D721Med (cell line): Measurements from ENCODE around the gene CCN5.
A peak's percentile ranks its signal among the peaks of the same experiment; 100 is the strongest.

Source experiments
- DNase-seq: peaks from one replicate; pipeline ENCODE4 v3.0.0; 2011; ENCODE audit warnings: low spot score; ENCODE audit not compliant: insufficient read length
- FAIRE-seq: peaks from 2 replicates; lab custom pipeline; 2011; peaks lifted over from hg19 to GRCh38; lab: Jason Lieb, UNC
- TF ChIP-seq, protein P1 (sequence below): IDR thresholded peaks from 2 replicates; pipeline ENCODE4 v1.5.1; 2012; ENCODE audit warnings: mild to moderate bottlenecking, control low read depth; ENCODE audit not compliant: insufficient read depth; ENCODE audit errors: missing control alignments

The CCN5 gene

DNA sequence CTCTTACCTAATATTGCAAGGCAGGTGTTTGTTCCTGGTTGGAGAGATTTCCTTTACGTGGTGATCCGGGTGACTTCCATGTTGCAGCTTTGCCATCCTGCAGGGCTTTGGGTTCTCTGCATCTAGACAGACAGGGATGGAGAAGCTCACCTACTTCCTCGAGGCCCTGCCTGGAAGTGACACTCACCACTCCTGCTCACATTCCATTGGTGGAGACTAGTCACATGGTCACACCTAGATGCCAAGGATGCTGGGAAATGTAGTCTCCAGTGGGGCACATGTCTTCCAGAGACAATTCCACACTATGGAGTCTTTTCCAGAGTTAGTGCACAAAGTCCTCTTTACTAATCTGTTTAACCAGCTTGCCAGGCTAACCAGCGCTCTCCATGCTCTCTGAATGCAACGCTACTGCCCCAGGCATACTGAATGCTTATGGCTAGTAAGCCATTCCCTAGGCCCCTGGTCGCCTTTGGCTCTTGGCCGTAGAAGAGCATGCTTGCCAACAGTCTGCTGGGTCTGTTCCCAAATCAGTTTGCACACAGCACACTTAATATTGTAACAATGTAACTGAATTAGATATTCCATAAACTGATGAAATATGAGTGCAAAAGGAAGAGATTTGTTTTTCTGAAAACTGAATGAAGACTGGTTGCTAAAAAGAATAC, 23.8 kb downstream of the CCN5 start:
- TF ChIP-seq, protein P1, sequence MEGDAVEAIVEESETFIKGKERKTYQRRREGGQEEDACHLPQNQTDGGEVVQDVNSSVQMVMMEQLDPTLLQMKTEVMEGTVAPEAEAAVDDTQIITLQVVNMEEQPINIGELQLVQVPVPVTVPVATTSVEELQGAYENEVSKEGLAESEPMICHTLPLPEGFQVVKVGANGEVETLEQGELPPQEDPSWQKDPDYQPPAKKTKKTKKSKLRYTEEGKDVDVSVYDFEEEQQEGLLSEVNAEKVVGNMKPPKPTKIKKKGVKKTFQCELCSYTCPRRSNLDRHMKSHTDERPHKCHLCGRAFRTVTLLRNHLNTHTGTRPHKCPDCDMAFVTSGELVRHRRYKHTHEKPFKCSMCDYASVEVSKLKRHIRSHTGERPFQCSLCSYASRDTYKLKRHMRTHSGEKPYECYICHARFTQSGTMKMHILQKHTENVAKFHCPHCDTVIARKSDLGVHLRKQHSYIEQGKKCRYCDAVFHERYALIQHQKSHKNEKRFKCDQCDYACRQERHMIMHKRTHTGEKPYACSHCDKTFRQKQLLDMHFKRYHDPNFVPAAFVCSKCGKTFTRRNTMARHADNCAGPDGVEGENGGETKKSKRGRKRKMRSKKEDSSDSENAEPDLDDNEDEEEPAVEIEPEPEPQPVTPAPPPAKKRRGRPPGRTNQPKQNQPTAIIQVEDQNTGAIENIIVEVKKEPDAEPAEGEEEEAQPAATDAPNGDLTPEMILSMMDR, result no peak
- peak; percentile 81 for DNase-seq

DNA sequence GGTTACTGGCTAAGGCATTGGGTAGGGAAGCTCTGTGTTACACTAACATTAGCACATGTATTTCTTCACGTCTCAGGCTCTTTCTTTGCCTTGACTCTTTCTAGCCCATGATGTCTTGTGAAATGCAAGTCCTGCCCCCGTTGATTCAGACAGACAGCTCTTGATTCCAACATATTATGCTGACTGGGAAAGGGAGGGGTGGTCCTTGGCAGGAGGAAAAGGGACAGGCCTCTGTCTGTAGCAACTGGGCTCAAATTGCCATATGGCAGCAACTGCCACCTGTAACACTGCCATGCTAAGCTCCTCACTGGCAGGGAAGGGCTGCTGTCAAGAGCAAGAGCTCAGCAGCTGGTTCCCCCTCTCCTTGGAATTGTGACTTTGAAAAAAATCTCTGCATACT, 24.8 kb downstream of the CCN5 start:
- DNase-seq, result no peak
- TF ChIP-seq, protein P1, result no peak
- FAIRE-seq, result no peak

More for the DNA sequence above, 23.8 kb downstream of the CCN5 start:
- no peak for FAIRE-seq

DNA sequence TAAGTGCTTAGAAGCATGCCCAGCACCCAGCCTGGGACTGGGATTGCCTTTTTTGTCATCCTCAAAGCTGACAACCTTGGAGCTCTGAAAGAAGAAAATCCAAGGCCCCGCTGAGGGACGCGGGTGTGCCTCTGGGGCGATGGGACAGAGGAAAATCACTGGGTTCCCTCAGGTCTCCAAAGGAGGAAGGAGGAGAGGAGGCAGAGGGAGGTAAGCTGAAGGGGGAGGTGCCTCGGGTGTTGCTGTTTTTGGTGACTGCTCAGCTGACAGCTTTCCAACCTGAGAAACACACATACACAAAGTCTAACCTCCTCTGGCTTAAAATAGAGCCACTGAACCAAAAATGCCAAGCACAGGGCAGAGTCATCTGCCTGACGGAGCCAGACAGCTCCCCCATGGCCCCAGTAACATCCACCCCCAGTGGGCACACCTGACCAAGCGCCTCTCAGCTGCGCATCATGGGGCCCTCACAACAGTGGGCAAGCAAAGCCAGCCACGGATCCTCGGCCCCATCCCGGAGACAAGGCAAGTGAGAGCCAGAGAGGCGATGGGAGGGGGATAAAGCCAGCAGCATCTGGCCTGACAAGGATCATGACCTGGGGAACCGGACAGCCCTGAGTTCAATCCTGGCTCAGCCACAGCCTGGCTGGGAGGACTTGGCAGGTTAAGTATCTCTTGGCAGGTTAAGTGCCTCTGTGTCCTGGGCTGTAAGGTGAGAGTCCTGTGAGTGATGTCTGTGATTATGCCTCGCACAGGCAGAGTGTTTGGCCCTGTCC, 27.3 kb downstream of the CCN5 start:
- TF ChIP-seq, protein P1, result no peak
- FAIRE-seq (no peak), DNase-seq (no peak)

DNA sequence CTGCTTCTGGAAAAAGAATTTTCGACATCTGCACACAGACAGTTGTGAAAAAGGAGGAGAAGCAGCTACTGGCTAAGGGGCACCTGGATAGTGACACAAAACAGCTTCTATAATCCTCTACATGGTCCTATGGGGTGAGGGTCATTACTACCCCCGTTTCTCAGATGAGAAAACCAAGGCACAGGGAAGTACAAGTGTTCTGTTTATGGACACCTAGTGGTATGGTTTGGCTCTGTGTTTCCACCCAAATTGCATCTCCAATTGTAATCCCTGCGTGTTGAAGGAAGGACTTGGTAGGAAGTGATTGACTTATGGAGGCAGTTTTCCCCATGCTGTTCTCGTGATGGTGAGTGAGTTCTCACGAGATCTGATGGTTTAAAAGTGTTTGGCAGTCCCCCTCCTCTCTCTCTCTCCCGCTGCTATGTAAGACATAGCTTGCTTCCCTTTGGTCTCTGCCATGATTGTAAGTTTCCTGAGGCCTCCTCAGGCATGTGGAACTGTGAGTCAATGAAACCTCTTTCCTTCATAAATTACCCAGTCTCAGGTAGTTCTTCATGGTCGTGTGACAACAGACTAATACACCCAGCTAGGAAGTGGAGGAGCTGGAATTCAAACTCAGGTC, 28.0 kb downstream of the CCN5 start:
- DNase-seq, result no peak
- TF ChIP-seq, protein P1, result no peak
- FAIRE-seq, result no peak

DNA sequence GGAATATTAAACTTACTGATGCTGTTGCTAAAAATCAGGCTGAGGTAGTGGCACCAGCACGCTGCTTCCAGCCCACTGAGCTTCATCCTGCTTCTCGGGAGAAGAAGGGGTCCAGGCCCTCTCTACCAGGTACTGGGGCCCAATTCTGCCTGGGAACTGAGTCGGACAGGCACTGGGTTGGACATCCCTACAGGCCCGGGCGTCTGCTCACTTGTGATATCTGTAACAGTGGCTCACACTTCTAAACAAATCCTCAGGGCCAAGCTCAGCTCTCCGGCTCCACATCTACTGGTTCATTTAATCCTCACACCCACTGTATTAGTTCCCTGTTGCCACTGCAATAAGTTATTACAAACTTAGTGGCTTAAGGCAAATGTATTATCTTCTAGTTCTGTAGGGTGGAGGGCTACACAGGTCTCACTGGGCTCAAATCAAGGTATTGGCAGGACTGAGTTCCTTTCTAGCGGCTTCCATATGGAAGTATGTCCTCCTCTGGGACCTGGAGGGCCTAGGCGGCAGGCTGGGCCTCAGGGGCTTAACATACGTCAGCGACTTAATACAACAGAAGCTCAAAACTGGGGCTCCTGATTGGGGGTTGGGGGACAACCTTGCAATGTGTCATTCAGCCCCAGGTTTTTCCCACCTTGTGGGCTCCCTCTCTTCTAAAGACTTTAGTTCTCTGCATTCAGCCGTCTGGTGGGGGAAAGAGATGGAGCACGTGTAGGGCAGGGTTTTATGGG, 28.9 kb downstream of the CCN5 start:
- no peak for DNase-seq

DNA sequence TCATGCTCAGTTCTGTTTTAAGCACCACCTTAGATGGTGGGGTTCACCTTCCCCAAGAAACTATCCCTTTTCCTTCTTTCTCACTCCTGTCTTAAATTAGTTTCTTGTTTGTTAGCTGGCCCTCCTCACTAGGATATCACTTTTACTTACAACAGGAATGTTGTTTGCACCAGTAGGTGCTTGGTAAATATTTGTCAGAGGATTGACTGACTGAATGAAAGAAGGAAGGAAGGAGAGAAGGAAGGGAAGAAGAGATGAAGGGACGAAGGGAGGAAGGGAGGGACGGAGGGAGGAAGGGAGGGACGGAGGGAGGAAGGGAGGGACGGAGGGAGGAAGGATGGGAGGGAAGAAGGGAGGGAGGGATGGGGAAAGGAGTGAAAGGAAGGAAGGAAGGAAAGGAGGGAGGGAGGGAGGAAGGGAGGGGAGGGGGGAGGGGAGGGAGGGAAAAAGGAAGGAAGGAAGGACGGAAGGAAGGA, 30.0 kb downstream of the CCN5 start:
- no peak for FAIRE-seq
- DNase-seq, result no peak
- TF ChIP-seq, protein P1, result no peak

More for the DNA sequence above, 28.9 kb downstream of the CCN5 start:
- no peak for FAIRE-seq
- TF ChIP-seq, protein P1, result no peak
